Measurements from ENCODE around the gene PLCB1.
A peak's percentile ranks its signal among the peaks of the same experiment; 100 is the strongest.

Gene PLCB1

GRCh38 chr20:8335059-8335458 lies 203.0 kb downstream of the PLCB1 start:
- Histone ChIP-seq H4K12ac (ENCODE audit: low read depth, low read length) (no peak overlapping the region), H3K9ac (ENCODE audit: low read length) (no peak overlapping the region), H3K9me3 (ENCODE audit: insufficient read depth, low read depth, low read length) (no peaks in the 10 kb centered on the region), H2AK5ac (ENCODE audit: low read length) (no peak overlapping the region), H4K91ac (ENCODE audit: low read depth, low read length) (no peak overlapping the region), H3K23ac (ENCODE audit: low read length) (no peak overlapping the region), H3K4me2 (ENCODE audit: low read length) (no peak overlapping the region), H4K8ac (ENCODE audit: low read depth, low read length) (no peak overlapping the region), H3K27me3 (ENCODE audit: insufficient read depth, low read length) (no peaks in the 10 kb centered on the region), H2AFZ (ENCODE audit: insufficient read depth, low read length, poor library complexity) (no peak overlapping the region), H3K14ac (ENCODE audit: low read length) (no peak overlapping the region), H2BK12ac (ENCODE audit: low read length) (no peak overlapping the region), H2BK5ac (ENCODE audit: low read depth, low read length, poor library complexity) (no peak overlapping the region), H3K36me3 (ENCODE audit: control insufficient read depth in 1 of 2, insufficient read depth in 2 of 2, low read length in 2 of 2) (no peaks in the 10 kb centered on the region), H3K79me2 (ENCODE audit: control insufficient read depth, insufficient read depth, low read length, poor library complexity) (no peaks in the 10 kb centered on the region), H3K4me3 (ENCODE audit: low read depth, low read length) (no peak overlapping the region), H3K18ac (ENCODE audit: low read length) (no peak overlapping the region), H2BK120ac (ENCODE audit: insufficient read depth, low read length, poor library complexity) (no peak overlapping the region), H3K4me1 (ENCODE audit: control insufficient read depth in 1 of 2, insufficient read depth in 2 of 2, low read length in 2 of 2) (peaks cover 2 to 3% of the 10 kb centered on the region in 2 experiments), H3K4ac (ENCODE audit: low read depth, low read length) (no peak overlapping the region), H3K27ac (ENCODE audit: low read depth, low read length) (no peak overlapping the region), H3K79me1 (ENCODE audit: low read length) (no peaks in the 10 kb centered on the region)
- no CpG with 5 or more reads among the region's 1 CpG for WGBS (ENCODE audit: extremely low coverage, insufficient coverage, insufficient read length)
- no peak for DNase-seq

- no peak overlapping the region for H2BK120ac ChIP-seq (ENCODE audit: insufficient read depth, low read length, poor library complexity)
- H4K12ac ChIP-seq (ENCODE audit: low read depth, low read length), result no peak overlapping the region
- H3K4me1 ChIP-seq (ENCODE audit: control insufficient read depth in 1 of 2, insufficient read depth in 2 of 2, low read length in 2 of 2), result no peaks in the 10 kb centered on the region
- WGBS (ENCODE audit: extremely low coverage, insufficient coverage, insufficient read length), result no CpG with 5 or more reads among the region's 7 CpGs
- H4K91ac ChIP-seq (ENCODE audit: low read depth, low read length), result no peak overlapping the region
- no peak overlapping the region for H3K4me3 ChIP-seq (ENCODE audit: low read depth, low read length)
- H3K14ac ChIP-seq (ENCODE audit: low read length), result no peak overlapping the region
- no peaks in the 10 kb centered on the region for H3K36me3 ChIP-seq (ENCODE audit: control insufficient read depth in 1 of 2, insufficient read depth in 2 of 2, low read length in 2 of 2)
- no peak overlapping the region for H3K23ac ChIP-seq (ENCODE audit: low read length)
- H3K27ac ChIP-seq (ENCODE audit: low read depth, low read length), result no peak overlapping the region
- H2AFZ ChIP-seq (ENCODE audit: insufficient read depth, low read length, poor library complexity), result no peak overlapping the region
- no peaks in the 10 kb centered on the region for H3K27me3 ChIP-seq (ENCODE audit: insufficient read depth, low read length)
- no peaks in the 10 kb centered on the region for H3K79me1 ChIP-seq (ENCODE audit: low read length)
- no peak overlapping the region for H2AK5ac ChIP-seq (ENCODE audit: low read length)
- no peaks in the 10 kb centered on the region for H3K79me2 ChIP-seq (ENCODE audit: control insufficient read depth, insufficient read depth, low read length, poor library complexity)
- no peak overlapping the region for H2BK12ac ChIP-seq (ENCODE audit: low read length)
- no peak overlapping the region for H3K4me2 ChIP-seq (ENCODE audit: low read length)
- no peak overlapping the region for H3K9ac ChIP-seq (ENCODE audit: low read length)
- H4K8ac ChIP-seq (ENCODE audit: low read depth, low read length), result no peak overlapping the region
- no peaks in the 10 kb centered on the region for H3K9me3 ChIP-seq (ENCODE audit: insufficient read depth, low read depth, low read length)
- no peak overlapping the region for H3K4ac ChIP-seq (ENCODE audit: low read depth, low read length)
- H2BK5ac ChIP-seq (ENCODE audit: low read depth, low read length, poor library complexity), result no peak overlapping the region
- H3K18ac ChIP-seq (ENCODE audit: low read length), result no peak overlapping the region
- peak; percentile 14 to 57 for DNase-seq
Measured at GRCh38 chr20:8335495-8336195, 203.6 kb downstream of the PLCB1 start.

- WGBS (ENCODE audit: extremely low coverage, insufficient coverage, insufficient read length), result no CpG with 5 or more reads among the region's 3 CpGs
- no peak overlapping the region for H3K27ac ChIP-seq (ENCODE audit: low read depth, low read length)
- no peak overlapping the region for H2AK5ac ChIP-seq (ENCODE audit: low read length)
Measured at GRCh38 chr20:8339349-8339748, 207.3 kb downstream of the PLCB1 start.

GRCh38 chr20:8342391-8342790 lies 210.3 kb downstream of the PLCB1 start:
- H3K9me3 ChIP-seq (ENCODE audit: insufficient read depth, low read depth, low read length), result no peaks in the 10 kb centered on the region
- no peak overlapping the region for H4K12ac ChIP-seq (ENCODE audit: low read depth, low read length)
- H3K79me1 ChIP-seq (ENCODE audit: low read length), result no peaks in the 10 kb centered on the region
- no peaks in the 10 kb centered on the region for H3K4me1 ChIP-seq (ENCODE audit: control insufficient read depth in 1 of 2, insufficient read depth in 2 of 2, low read length in 2 of 2)
- H2BK12ac ChIP-seq (ENCODE audit: low read length), result no peak overlapping the region
- no CpG with 5 or more reads among the region's 3 CpGs for WGBS (ENCODE audit: extremely low coverage, insufficient coverage, insufficient read length)
- no peak overlapping the region for H4K8ac ChIP-seq (ENCODE audit: low read depth, low read length)
- H3K27me3 ChIP-seq (ENCODE audit: insufficient read depth, low read length), result no peaks in the 10 kb centered on the region
- no peak overlapping the region for H3K9ac ChIP-seq (ENCODE audit: low read length)
- no peak overlapping the region for H2BK5ac ChIP-seq (ENCODE audit: low read depth, low read length, poor library complexity)
- no peak overlapping the region for H2AFZ ChIP-seq (ENCODE audit: insufficient read depth, low read length, poor library complexity)
- H3K79me2 ChIP-seq (ENCODE audit: control insufficient read depth, insufficient read depth, low read length, poor library complexity), result no peaks in the 10 kb centered on the region
- no peak overlapping the region for H2AK5ac ChIP-seq (ENCODE audit: low read length)
- no peak overlapping the region for H3K18ac ChIP-seq (ENCODE audit: low read length)
- no peak overlapping the region for H3K4ac ChIP-seq (ENCODE audit: low read depth, low read length)
- DNase-seq, result no peak
- no peak overlapping the region for H3K4me2 ChIP-seq (ENCODE audit: low read length)
- no peak overlapping the region for H3K14ac ChIP-seq (ENCODE audit: low read length)
- H3K27ac ChIP-seq (ENCODE audit: low read depth, low read length), result no peak overlapping the region
- H4K91ac ChIP-seq (ENCODE audit: low read depth, low read length), result no peak overlapping the region
- no peaks in the 10 kb centered on the region for H3K36me3 ChIP-seq (ENCODE audit: control insufficient read depth in 1 of 2, insufficient read depth in 2 of 2, low read length in 2 of 2)
- no peak overlapping the region for H3K4me3 ChIP-seq (ENCODE audit: low read depth, low read length)
- no peak overlapping the region for H3K23ac ChIP-seq (ENCODE audit: low read length)
- H2BK120ac ChIP-seq (ENCODE audit: insufficient read depth, low read length, poor library complexity), result no peak overlapping the region

More at GRCh38 chr20:8339349-8339748, 207.3 kb downstream of the PLCB1 start:
- no peak for DNase-seq
- Histone ChIP-seq H4K8ac (ENCODE audit: low read depth, low read length) (no peak overlapping the region), H3K4me3 (ENCODE audit: low read depth, low read length) (no peak overlapping the region), H3K9ac (ENCODE audit: low read length) (no peak overlapping the region), H2AFZ (ENCODE audit: insufficient read depth, low read length, poor library complexity) (no peak overlapping the region), H3K79me1 (ENCODE audit: low read length) (no peaks in the 10 kb centered on the region), H3K79me2 (ENCODE audit: control insufficient read depth, insufficient read depth, low read length, poor library complexity) (no peaks in the 10 kb centered on the region), H3K23ac (ENCODE audit: low read length) (no peak overlapping the region), H2BK120ac (ENCODE audit: insufficient read depth, low read length, poor library complexity) (no peak overlapping the region), H3K9me3 (ENCODE audit: insufficient read depth, low read depth, low read length) (no peaks in the 10 kb centered on the region), H3K4ac (ENCODE audit: low read depth, low read length) (no peak overlapping the region), H3K36me3 (ENCODE audit: control insufficient read depth in 1 of 2, insufficient read depth in 2 of 2, low read length in 2 of 2) (no peaks in the 10 kb centered on the region), H3K14ac (ENCODE audit: low read length) (no peak overlapping the region), H4K12ac (ENCODE audit: low read depth, low read length) (no peak overlapping the region), H3K4me2 (ENCODE audit: low read length) (no peak overlapping the region), H4K91ac (ENCODE audit: low read depth, low read length) (no peak overlapping the region), H2BK5ac (ENCODE audit: low read depth, low read length, poor library complexity) (no peak overlapping the region), H3K18ac (ENCODE audit: low read length) (no peak overlapping the region), H3K27me3 (ENCODE audit: insufficient read depth, low read length) (no peaks in the 10 kb centered on the region), H2BK12ac (ENCODE audit: low read length) (no peak overlapping the region), H3K4me1 (ENCODE audit: control insufficient read depth in 1 of 2, insufficient read depth in 2 of 2, low read length in 2 of 2) (no peaks in the 10 kb centered on the region)

All from trophoblast cell (in vitro differentiated cells and primary cell).